ENCODE data around the gene RNF169. TPM values are rescaled to one million over a fixed set of nuclear protein-coding genes. Genes with fewer than 3 reads are reported as not detected.

Gene RNF169
- total RNA-seq, 6 experiments from 2014 or later: 4.7 to 7.7 (median 6.8) TPM

GRCh38 chr11:74871037-74871436 lies 122.4 kb downstream of the RNF169 start:
- intact Hi-C loops (cut with DNase I): no loop called here
- DNase-seq (no peak), ATAC-seq (no peak)
- no peaks in the 10 kb centered on the region for H3K27me3 ChIP-seq
- no peak overlapping the region for H3K27ac ChIP-seq
- no peaks in the 10 kb centered on the region for H3K4me1 ChIP-seq
- TF ChIP-seq CTCF (IDR thresholded peaks at IDR 0.05) (no peak), POLR2A (IDR thresholded peaks at IDR 0.05) (no peak)
- H3K36me3 ChIP-seq: peaks cover 0 to 4% (median 0%) of the 10 kb centered on the region in 4 donors
- H3K9me3 ChIP-seq: peaks cover 0 to 36% (median 11%) of the 10 kb centered on the region in 4 donors
- H3K4me3 ChIP-seq: no peak overlapping the region
- WGBS (ENCODE audit: insufficient coverage, low coverage, low lambda C conversion rate, missing lambda C conversion rate): 86% methylated on average over 2 of the region's 2 CpGs

GRCh38 chr11:74877132-74877531 lies 128.5 kb downstream of the RNF169 start:
- ATAC-seq (no peak), DNase-seq (no peak)
- Histone ChIP-seq H3K27ac (no peak overlapping the region), H3K4me1 (no peaks in the 10 kb centered on the region), H3K27me3 (no peaks in the 10 kb centered on the region), H3K36me3 (peaks cover 0 to 4% (median 0%) of the 10 kb centered on the region in 4 donors), H3K9me3 (peaks cover 0 to 5% (median 0%) of the 10 kb centered on the region in 4 donors), H3K4me3 (no peak overlapping the region)
- intact Hi-C loops (cut with DNase I): no loop called here
- WGBS (ENCODE audit: insufficient coverage, low coverage, low lambda C conversion rate, missing lambda C conversion rate): 29% methylated on average over 1 of the region's 1 CpG
- no peak for TF ChIP-seq POLR2A (IDR thresholded peaks at IDR 0.05)
- TF ChIP-seq CTCF (IDR thresholded peaks at IDR 0.05): peak in 3 of 4 donors; percentile 38 to 45 (median 39)

Small RNA genes lying within 50 kb of the gene (microRNA-seq; reads per million reads assigned to microRNA genes)
- gene MIR4696: 0 reads per million in 2 donors

Small RNA genes lying within 50 kb of the gene (small RNA-seq; reads per million reads assigned to genes)
- gene MIR4696 (0 reads per million in 2 experiments), gene RN7SL239P (0 reads per million in 2 experiments)

Other genes starting within 250 kb of the RNF169 start
- 1 to 10 TPM; 2.9 to 5.7 (median 5.1) TPM for gene POLD3, start 156.3 kb upstream of the RNF169 start, total RNA-seq
- 10 to 100 TPM in 5 of 6 experiments, 1 to 10 TPM in 1; 2.9 to 41.4 (median 23.9) TPM for gene CHRDL2, start 17.4 kb upstream of the RNF169 start, total RNA-seq
- 10 to 100 TPM in 1 of 6 experiments, 1 to 10 TPM in 5; 4.7 to 15.7 (median 8.0) TPM for gene XRRA1, start 200.2 kb downstream of the RNF169 start, total RNA-seq
- 100 to 1,000 TPM in 5 of 6 experiments, 10 to 100 TPM in 1; 50.8 to 258 (median 107) TPM for gene SPCS2, start 200.4 kb downstream of the RNF169 start, total RNA-seq
- 1 to 10 TPM; 3.7 to 8.2 (median 6.2) TPM for gene NEU3, start 240.1 kb downstream of the RNF169 start, total RNA-seq